IPS-18a (cell line): ENCODE results near the gene TRIM71.
"Not testable (repeated sequence)": the region's sequence is repeated elsewhere in the genome, so short reads cannot be mapped to it uniquely, and the experiment has no call there.

ENCODE experiments used
- H3K27ac ChIP-seq: one replicate; pipeline ENCODE4 v1.5.1; 2013; ENCODE audit warnings: low read length
- H3K27me3 ChIP-seq: one replicate; pipeline ENCODE4 v1.6.1; 2013; ENCODE audit warnings: mild to moderate bottlenecking, low read length; ENCODE audit not compliant: control insufficient read depth, insufficient read depth
- H3K36me3 ChIP-seq: one replicate; pipeline ENCODE4 v1.6.1; 2013; ENCODE audit warnings: low read depth, low read length; ENCODE audit not compliant: control insufficient read depth
- H3K4me1 ChIP-seq: one replicate; pipeline ENCODE4 v1.6.1; 2013; ENCODE audit warnings: low read depth, low read length; ENCODE audit not compliant: control insufficient read depth
- H3K4me3 ChIP-seq: one replicate; pipeline ENCODE4 v1.5.1; 2013; ENCODE audit warnings: low read length
- H3K9ac ChIP-seq: one replicate; pipeline ENCODE4 v1.6.1; 2013; ENCODE audit warnings: mild to moderate bottlenecking, low read length, moderate library complexity
- H3K9me3 ChIP-seq: one replicate; pipeline ENCODE4 v1.6.1; 2013; ENCODE audit warnings: low read depth, low read length; ENCODE audit not compliant: control insufficient read depth

TRIM71 gene

GRCh38 chr3:32817558-32818228 is at the start of gene TRIM71:
Gene TRIM71, plus strand, starts transcription at chr3:32817997. Its CDS starts 84 bp downstream, at chr3:32818081.
- peak within 1 kb of the TSS; percentile 95 for H3K9ac ChIP-seq
- H3K27me3 ChIP-seq, result no peaks in the 10 kb centered on the region
- peaks cover 35% of the 10 kb centered on the region for H3K36me3 ChIP-seq
- H3K4me1 ChIP-seq, result peaks cover 38% of the 10 kb centered on the region
- H3K9me3 ChIP-seq, result no peaks in the 10 kb centered on the region
- peak within 1 kb of the TSS; percentile 98 for H3K4me3 ChIP-seq
- peak within 1 kb of the TSS; percentile 86 for H3K27ac ChIP-seq

- Histone ChIP-seq H3K9ac (no peak overlapping the region), H3K36me3 (peaks cover 4% of the 10 kb centered on the region), H3K4me3 (no peak overlapping the region), H3K9me3 (no peaks in the 10 kb centered on the region), H3K27me3 (no peaks in the 10 kb centered on the region), H3K27ac (no peak overlapping the region), H3K4me1 (peaks cover 32% of the 10 kb centered on the region)
These were observed 39.4 kb upstream of the TRIM71 start for GRCh38 chr3:32778389-32778788.

GRCh38 chr3:32780071-32780734 is 37.6 kb upstream of the TRIM71 start:
- Histone ChIP-seq H3K4me3 (peak overlapping the region; percentile 29), H3K27ac (peak overlapping the region; percentile 73)

GRCh38 chr3:32780735-32781210 is 37.0 kb upstream of the TRIM71 start:
- Histone ChIP-seq H3K27ac (peak overlapping the region; percentile 89), H3K4me3 (peak overlapping the region; percentile 70), H3K36me3 (no peaks in the 10 kb centered on the region), H3K4me1 (peaks cover 32% of the 10 kb centered on the region), H3K9me3 (no peaks in the 10 kb centered on the region), H3K27me3 (no peaks in the 10 kb centered on the region), H3K9ac (peak overlapping the region; percentile 86)

More at GRCh38 chr3:32780071-32780734, 37.6 kb upstream of the TRIM71 start:
- H3K36me3 ChIP-seq, result no peaks in the 10 kb centered on the region
- H3K9me3 ChIP-seq, result no peaks in the 10 kb centered on the region
- peaks cover 32% of the 10 kb centered on the region for H3K4me1 ChIP-seq
- H3K27me3 ChIP-seq, result no peaks in the 10 kb centered on the region
- H3K9ac ChIP-seq, result peak overlapping the region; percentile 36

GRCh38 chr3:32781211-32781968 is 36.4 kb upstream of the TRIM71 start:
- Histone ChIP-seq H3K27ac (peak overlapping the region; percentile 89), H3K36me3 (no peaks in the 10 kb centered on the region), H3K9me3 (no peaks in the 10 kb centered on the region), H3K27me3 (no peaks in the 10 kb centered on the region), H3K9ac (peak overlapping the region; percentile 86), H3K4me1 (peaks cover 32% of the 10 kb centered on the region), H3K4me3 (peak overlapping the region; percentile 70)

- H3K27me3 ChIP-seq, H3K9me3 ChIP-seq, H3K27ac ChIP-seq, H3K36me3 ChIP-seq: not testable (repeated sequence)
- Histone ChIP-seq H3K4me1 (peaks cover 32% of the 10 kb centered on the region), H3K4me3 (peak overlapping the region; percentile 70), H3K9ac (peak overlapping the region; percentile 47)
These were observed 35.9 kb upstream of the TRIM71 start for GRCh38 chr3:32781969-32782270.

- Histone ChIP-seq H3K36me3 (no peaks in the 10 kb centered on the region), H3K27ac (no peak overlapping the region), H3K4me3 (peak overlapping the region; percentile 70), H3K4me1 (peaks cover 32% of the 10 kb centered on the region), H3K27me3 (no peaks in the 10 kb centered on the region), H3K9ac (peak overlapping the region; percentile 47), H3K9me3 (no peaks in the 10 kb centered on the region)
These were observed 35.4 kb upstream of the TRIM71 start for GRCh38 chr3:32782407-32782806.

GRCh38 chr3:32791833-32792232 is 26.0 kb upstream of the TRIM71 start:
- no peak overlapping the region for H3K27ac ChIP-seq
- H3K9me3 ChIP-seq, result no peaks in the 10 kb centered on the region
- no peak overlapping the region for H3K4me3 ChIP-seq

GRCh38 chr3:32794487-32795308 is 23.1 kb upstream of the TRIM71 start:
- Histone ChIP-seq H3K27me3 (no peaks in the 10 kb centered on the region), H3K4me1 (peaks cover 5% of the 10 kb centered on the region), H3K4me3 (no peak overlapping the region), H3K27ac (no peak overlapping the region), H3K36me3 (no peaks in the 10 kb centered on the region), H3K9me3 (no peaks in the 10 kb centered on the region), H3K9ac (no peak overlapping the region)

More at GRCh38 chr3:32791833-32792232, 26.0 kb upstream of the TRIM71 start:
- Histone ChIP-seq H3K27me3 (no peaks in the 10 kb centered on the region), H3K4me1 (peaks cover 4% of the 10 kb centered on the region), H3K9ac (no peak overlapping the region), H3K36me3 (peaks cover 3% of the 10 kb centered on the region)

- H3K9ac ChIP-seq, H3K9me3 ChIP-seq, H3K36me3 ChIP-seq, H3K27me3 ChIP-seq, H3K27ac ChIP-seq: not testable (repeated sequence)
- H3K4me1 ChIP-seq, result peaks cover 15% of the 10 kb centered on the region
- H3K4me3 ChIP-seq, result peak overlapping the region; percentile 2
These were observed 21.3 kb upstream of the TRIM71 start for GRCh38 chr3:32796384-32796950.

- H3K27ac ChIP-seq, result no peak overlapping the region
- H3K36me3 ChIP-seq, result no peaks in the 10 kb centered on the region
- no peaks in the 10 kb centered on the region for H3K9me3 ChIP-seq
- peaks cover 15% of the 10 kb centered on the region for H3K4me1 ChIP-seq
- H3K4me3 ChIP-seq, result no peak overlapping the region
- H3K9ac ChIP-seq, result no peak overlapping the region
- H3K27me3 ChIP-seq, result no peaks in the 10 kb centered on the region
These were observed 20.0 kb upstream of the TRIM71 start for GRCh38 chr3:32797776-32798175.
